HepG2 (cell line): ENCODE measurements around the gene RPP14. TPM values are rescaled to one million over a fixed set of nuclear protein-coding genes. Genes with fewer than 3 reads are reported as not detected.

ENCODE experiments used
- ATAC-seq: fragments of 200-7000 bp; cut with Tn5 transposase; 3 replicates; pipeline ENCODE4 v1.9.1; 2020; ENCODE audit warnings: mild to moderate bottlenecking, moderate library complexity
- BruUV-seq: library from RNA; stranded (reverse); fragments of 400-500 nt; replicated peaks from 2 replicates; lab custom pipeline; 2021; lab: Mats Ljungman, UMichigan
- CTCF ChIA-PET: fragments of 300-600 bp; formaldehyde crosslinking; extraction: SDS; loops from one replicate; lab custom pipeline; 2021; ENCODE audit warnings: low total read pairs, inconsistent platforms, low intra/inter-chr PET ratio; lab: Yijun Ruan, JAX
- POLR2A ChIA-PET: fragments of 350-600 bp; sonication (Branson Sonifier 250); formaldehyde crosslinking; loops from one replicate; lab custom pipeline; 2020; ENCODE audit warnings: antibody characterized with exemption, inconsistent platforms; lab: Yijun Ruan, JAX
- DNase-seq: peaks from one replicate; pipeline ENCODE4 v3.0.0-alpha.2; 2015; ENCODE audit warnings: low spot score
- FAIRE-seq: peaks from 3 replicates; lab custom pipeline; 2011; peaks lifted over from hg19 to GRCh38; lab: Jason Lieb, UNC
- H2AFZ ChIP-seq: one replicate; pipeline ENCODE4 v1.6.1; 2011; ENCODE audit warnings: low read length, inconsistent platforms
- H3K27ac ChIP-seq: fragments of 300-600 bp; 3 replicates; pipeline ENCODE4 v1.8.0; 2011; ENCODE audit warnings: mixed run types, mild to moderate bottlenecking, mixed read lengths, low read length, inconsistent platforms; ENCODE audit not compliant: insufficient read depth; ENCODE audit errors: extremely low read length
- H3K27me3 ChIP-seq, 2 experiments: fragments of 200-600 bp in 1 of 2; 2 replicates in 1 of 2; 3 replicates in 1 of 2; pipeline versions ENCODE4 v1.6.0 to v1.8.0; 2011; ENCODE audit warnings: low read length in 2 of 2, mild to moderate bottlenecking in 2 of 2, moderate library complexity in 2 of 2, inconsistent platforms in 1 of 2; ENCODE audit not compliant: insufficient read depth in 2 of 2, control insufficient read depth in 1 of 2
- H3K36me3 ChIP-seq, 2 experiments: fragments of 200-600 bp in 1 of 2; replicated peaks in 1 of 2; 2 replicates in 1 of 2; 3 replicates in 1 of 2; pipeline versions ENCODE4 v1.5.1 to v1.8.0; 2011; ENCODE audit warnings: low read length in 2 of 2, inconsistent platforms in 1 of 2; ENCODE audit not compliant: insufficient read depth in 2 of 2, control insufficient read depth in 1 of 2
- H3K4me1 ChIP-seq: 2 replicates; pipeline ENCODE4 v1.5.1; 2012; ENCODE audit warnings: low read length, inconsistent platforms; ENCODE audit not compliant: insufficient read depth
- H3K4me2 ChIP-seq: 2 replicates; pipeline ENCODE4 v1.6.0; 2011; ENCODE audit warnings: low read depth, low read length, inconsistent platforms
- H3K4me3 ChIP-seq, 3 experiments: fragments of 200-600 bp in 1 of 3; sonication (generic), shearing (Covaris generic) in 1 of 3; replicated peaks in 1 of 3; 2 replicates each; pipeline ENCODE4 v1.5.1; 2011 to 2016; ENCODE audit warnings: low read length in 3 of 3, inconsistent platforms in 2 of 3, low read depth in 2 of 3, mild to moderate bottlenecking in 2 of 3, control low read depth in 1 of 3, mixed read lengths in 1 of 3; ENCODE audit not compliant: insufficient read depth in 1 of 3
- H3K79me2 ChIP-seq: one replicate; pipeline ENCODE4 v1.6.1; 2011; ENCODE audit warnings: low read length, inconsistent platforms; ENCODE audit not compliant: insufficient read depth
- H3K9ac ChIP-seq: 2 replicates; pipeline ENCODE4 v1.6.0; 2011; ENCODE audit warnings: mild to moderate bottlenecking, low read depth, low read length, inconsistent platforms; ENCODE audit not compliant: insufficient read depth
- H3K9me3 ChIP-seq: 2 replicates; pipeline ENCODE4 v1.5.1; 2012; ENCODE audit warnings: mild to moderate bottlenecking, low read length
- H4K20me1 ChIP-seq: 2 replicates; pipeline ENCODE4 v1.6.0; 2011; ENCODE audit warnings: inconsistent platforms, mild to moderate bottlenecking, low read length, moderate library complexity; ENCODE audit not compliant: insufficient read depth
- ADNP ChIP-seq: sonication (generic); formaldehyde crosslinking; IDR thresholded peaks from 2 replicates; pipeline ENCODE4 v1.4.0; 2020; ENCODE audit warnings: missing genetic modification reagents
- ARID5B ChIP-seq: IDR thresholded peaks from 2 replicates; pipeline ENCODE4 v1.4.0; 2020; ENCODE audit warnings: mild to moderate bottlenecking, missing genetic modification reagents
- FOXA1 ChIP-seq, 2 experiments: fragments of 450-650 bp in 1 of 2; sonication (generic) in 1 of 2; formaldehyde crosslinking in 1 of 2; IDR thresholded peaks; 2 replicates each; pipeline versions ENCODE4 v1.4.0 to v1.6.1; 2016 to 2020; ENCODE audit warnings: missing genetic modification reagents in 1 of 2
- FOXA3 ChIP-seq: IDR thresholded peaks from 2 replicates; pipeline ENCODE4 v1.6.1; 2016; ENCODE audit warnings: missing genetic modification reagents, missing compliant biosample characterization
- FOXK1 ChIP-seq: sonication (generic); formaldehyde crosslinking; IDR thresholded peaks from 2 replicates; pipeline ENCODE4 v1.4.0; 2020; ENCODE audit warnings: low read depth, missing genetic modification reagents, borderline replicate concordance
- FOXO1 ChIP-seq: sonication (generic); formaldehyde crosslinking; IDR thresholded peaks from 2 replicates; pipeline ENCODE4 v1.4.0; 2020; ENCODE audit warnings: missing genetic modification reagents
- FOXP1 ChIP-seq, 2 experiments: fragments of 450-650 bp in 1 of 2; IDR thresholded peaks; 2 replicates each; pipeline ENCODE4 v1.6.1; 2017 to 2018; ENCODE audit warnings: antibody characterized with exemption in 1 of 2
- FOXP4 ChIP-seq: sonication (generic); formaldehyde crosslinking; IDR thresholded peaks from 2 replicates; pipeline ENCODE4 v1.4.0; 2020; ENCODE audit warnings: missing genetic modification reagents
- HES4 ChIP-seq: sonication (generic); formaldehyde crosslinking; IDR thresholded peaks from 2 replicates; pipeline ENCODE4 v1.9.0; 2021; ENCODE audit warnings: mild to moderate bottlenecking, missing genetic modification reagents, borderline replicate concordance
- NCOA5 ChIP-seq: sonication (generic); formaldehyde crosslinking; IDR thresholded peaks from 2 replicates; pipeline ENCODE4 v1.4.0; 2020; ENCODE audit warnings: missing genetic modification reagents
- RARA ChIP-seq: IDR thresholded peaks from 2 replicates; pipeline ENCODE4 v1.6.1; 2016; ENCODE audit warnings: missing genetic modification reagents, missing compliant biosample characterization
- SAP130 ChIP-seq: IDR thresholded peaks from 2 replicates; pipeline ENCODE4 v1.6.1; 2016; ENCODE audit warnings: low read depth
- SOX13 ChIP-seq, 3 experiments: fragments of 450-650 bp in 1 of 3; sonication (generic) in 1 of 3; formaldehyde crosslinking in 1 of 3; IDR thresholded peaks in 2 of 3; conservative IDR thresholded peaks in 1 of 3; 2 replicates each; pipeline versions ENCODE4 v1.5.0 to v1.6.1; 2016 to 2020; ENCODE audit warnings: antibody characterized with exemption in 1 of 3, mild to moderate bottlenecking in 1 of 3, missing compliant biosample characterization in 1 of 3, missing genetic modification reagents in 1 of 3, moderate library complexity in 1 of 3
- SOX5 ChIP-seq: IDR thresholded peaks from 2 replicates; pipeline ENCODE4 v1.6.1; 2016; ENCODE audit warnings: borderline replicate concordance
- SP5 ChIP-seq: IDR thresholded peaks from 2 replicates; pipeline ENCODE4 v1.6.1; 2016; ENCODE audit warnings: low read depth, borderline replicate concordance
- TCF7 ChIP-seq: sonication (generic); IDR thresholded peaks from 2 replicates; pipeline ENCODE4 v1.6.1; 2016; ENCODE audit warnings: antibody characterized with exemption, low read depth
- TFAP4 ChIP-seq: sonication (generic); IDR thresholded peaks from 2 replicates; pipeline ENCODE4 v1.6.1; 2016; ENCODE audit warnings: low read depth, borderline replicate concordance
- ZBTB3 ChIP-seq: sonication (generic); formaldehyde crosslinking; IDR thresholded peaks from 2 replicates; pipeline ENCODE4 v1.4.0; 2020; ENCODE audit warnings: low read depth, mild to moderate bottlenecking, moderate library complexity, missing genetic modification reagents, borderline replicate concordance
- WGBS: methylation state at CpG from one replicate; pipeline ENCODE4 v1.1.6; 2017; ENCODE audit warnings: low lambda C conversion rate; 5-methylcytosine and 5-hydroxymethylcytosine counted together
- in situ Hi-C: cut with HindIII; loops from 2 replicates; pipeline ENCODE4 v1.10.0; 2017; ENCODE audit warnings: low pct_unique_long_range_greater_than_20kb; ENCODE audit not compliant: extremely low pct_ligation_motif_present
- intact Hi-C: fragments of 100-400 bp; cut with micrococcal nuclease; formaldehyde crosslinking; loops from one replicate; pipeline ENCODE4 v1.10.0; 2022; ENCODE audit not compliant: unreplicated experiment
- polyA plus RNA-seq, 8 experiments: library from polyadenylated mRNA; depleted of rRNA in 3 of 8; stranded (reverse) in 7 of 8; unstranded in 1 of 8; fragments of >200 nt; fragmentation: Illumina TruSeq in 4 of 8; extraction: Trizol in 4 of 8; gene quantifications; 2 replicates each; pipeline versions ENCODE4 v1.2.1 to v1.2.3, GENCODE V29; 2011 to 2016; ENCODE audit warnings: low read depth in 4 of 8, missing spikeins in 1 of 8, mixed read lengths in 1 of 8; ENCODE audit not compliant: insufficient read depth in 1 of 8
- total RNA-seq, 5 experiments: library from RNA; depleted of rRNA; stranded (reverse); fragments of >200 nt; fragmentation: Illumina TruSeq; extraction: Trizol; gene quantifications; 2 replicates each; pipeline ENCODE4 v1.2.3, GENCODE V29; 2016; ENCODE audit warnings: low read depth in 1 of 5

The RPP14 gene
- total and polyA plus RNA-seq, 2 of the 13 experiments (the other 11 are each of a cell fraction or from before 2014, with no cell fraction given): 15.4 to 16.2 TPM

- Histone ChIP-seq H3K4me3 (peak overlapping the region; percentile 82 to 96 (median 91)), H4K20me1 (no peaks in the 10 kb centered on the region), H3K36me3 (no peaks in the 10 kb centered on the region), H3K79me2 (peaks cover 9% of the 10 kb centered on the region), H3K4me2 (peak overlapping the region; percentile 76), H3K27me3 (no peaks in the 10 kb centered on the region; a peak in 1 of 5 replicates), H3K9me3 (no peaks in the 10 kb centered on the region), H2AFZ (no peak overlapping the region), H3K27ac (peak overlapping the region; percentile 49), H3K4me1 (peaks cover 40% of the 10 kb centered on the region), H3K9ac (peak overlapping the region; percentile 75; the same call in 1 of the 2 replicates)
- ChIA-PET POLR2A (interaction anchor here (1.0 to 2.1 kb wide), 3 partner anchors 9 to 27 kb away, joined by 4 to 15 read pairs (median 10); partner anchors contain the start of genes HTD2 and RPP14), CTCF (interaction anchor here (1.1 kb wide), 1 partner anchor 81 kb away, joined by 3 read pairs; no protein-coding TSS in a partner anchor)
- TF ChIP-seq NCOA5 (no peak), FOXK1 (CRISPR knock-in tag) (peak; percentile 58; the same call in 1 of the 2 replicates), TFAP4 (peak; percentile 61; the same call in 1 of the 2 replicates), FOXP4 (CRISPR knock-in tag) (peak; percentile 32; the same call in 1 of the 2 replicates), FOXA3 (CRISPR knock-in tag) (peak; percentile 66), ARID5B (CRISPR knock-in tag) (peak; percentile 44), FOXO1 (CRISPR knock-in tag) (0 out of 2 replicates have a peak, but pooled peaks have one; percentile 17), SAP130 (CRISPR knock-in tag) (peak; percentile 62), FOXP1 (IDR thresholded peaks at IDR 0.05) (no peak), FOXP1 (CRISPR knock-in tag; IDR thresholded peaks at IDR 0.05) (peak; percentile 66; the same call in 1 of the 2 replicates), SOX5 (CRISPR knock-in tag) (peak; percentile 67; the same call in 1 of the 2 replicates), SP5 (CRISPR knock-in tag) (no peak), TCF7 (peak; percentile 21; the same call in 1 of the 2 replicates), ADNP (CRISPR knock-in tag) (no peak), ZBTB3 (peak; percentile 98), SOX13 (IDR thresholded peaks at IDR 0.05) (no peak), SOX13 (CRISPR knock-in tag; conservative IDR thresholded peaks at IDR 0.05 in 1 of 2, IDR thresholded peaks at IDR 0.05 in 1 of 2) (peak in 1 of 2 experiments; percentile 66; a peak in 2 of 4 replicates), FOXA1 (IDR thresholded peaks at IDR 0.05) (no peak), FOXA1 (CRISPR knock-in tag; IDR thresholded peaks at IDR 0.05) (peak; percentile 32; the same call in 1 of the 2 replicates), HES4 (CRISPR knock-in tag) (no peak), RARA (CRISPR knock-in tag) (peak; percentile 53; the same call in 1 of the 2 replicates)
- in situ Hi-C loops: no loop called here
- WGBS: 12% methylated on average over 4 of the region's 4 CpGs
- no TSS peak for BruUV-seq
- intact Hi-C loops: loop anchor here (10.0 kb wide), 1 partner anchor 201 kb away; the partner anchor contains the start of gene ACOX2
- peak; percentile 33; the same call in 2 of the 3 replicates for ATAC-seq
- peak; percentile 26 for FAIRE-seq
- peak; percentile 70 for DNase-seq
Measured at GRCh38 chr3:58334013-58334321, 27.9 kb downstream of the RPP14 start.
